Sigmoid colon (tissue), 4 donors: ENCODE data around the gene ATXN1.
"Not testable (repeated sequence)": the region's sequence is repeated elsewhere in the genome, so short reads cannot be mapped to it uniquely, and the experiment has no call there.

Source experiments
- CTCF ChIP-seq, 4 experiments: fragments of 450-650 bp in 3 of 4; fragments of 200-600 bp in 1 of 4; IDR thresholded peaks; one replicate each; pipeline ENCODE4 v1.5.1; 2016 to 2019; ENCODE audit warnings: antibody characterized with exemption in 4 of 4, mild to moderate bottlenecking in 3 of 4, moderate library complexity in 2 of 4
- EP300 ChIP-seq, 4 donors: sonication (generic); formaldehyde crosslinking; IDR thresholded peaks; one replicate each; pipeline ENCODE4 v1.6.1; 2017; ENCODE audit warnings: antibody characterized with exemption in 4 of 4
- POLR2A ChIP-seq, 2 donors: fragments of 450-650 bp; IDR thresholded peaks; one replicate each; pipeline ENCODE4 v1.6.1; 2016; ENCODE audit warnings: antibody characterized with exemption in 2 of 2, mild to moderate bottlenecking in 2 of 2, moderate library complexity in 2 of 2

DNA sequence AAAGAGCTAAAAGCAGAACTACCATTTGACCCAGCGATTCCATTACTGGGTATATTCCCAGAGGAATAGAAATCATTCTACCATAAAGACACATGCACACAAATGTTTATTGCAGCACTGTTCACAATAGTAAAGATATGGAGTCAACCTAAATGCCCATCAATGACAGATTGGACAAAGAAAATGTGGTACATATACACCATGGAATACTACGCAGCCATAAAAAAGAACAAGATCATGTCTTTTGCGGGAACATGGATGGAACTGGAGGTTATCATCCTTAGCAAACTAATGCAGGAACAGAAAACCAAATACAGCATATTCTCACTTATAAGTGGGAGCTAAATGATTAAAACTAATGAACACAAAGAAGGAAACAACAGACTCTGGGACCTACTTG is 23.7 kb upstream of the ATXN1 start:
- TF ChIP-seq CTCF, POLR2A, EP300 (IDR thresholded peaks at IDR 0.05): not testable (repeated sequence)
